Activated CD8-positive, alpha-beta memory T cell treated with anti-CD3 and anti-CD28 coated beads, Interleukin-2, amount 50 U/mL, for 24 hours (primary cell): Measurements from ENCODE around the gene DYRK1A.
"Not testable (repeated sequence)": the region's sequence is repeated elsewhere in the genome, so short reads cannot be mapped to it uniquely, and the experiment has no call there.

Source experiments
- DNase-seq: peaks from one replicate; pipeline ENCODE4 v3.0.0-alpha.2; 2020; ENCODE audit errors: extremely low read depth

DYRK1A gene

GRCh38 chr21:37528150-37528937 is 161.8 kb downstream of the DYRK1A start:
- DNase-seq = no peak

- DNase-seq = no peak
Observed at GRCh38 chr21:37529649-37530048, 163.1 kb downstream of the DYRK1A start.

GRCh38 chr21:37530901-37531351 is 164.4 kb downstream of the DYRK1A start:
- DNase-seq = no peak

GRCh38 chr21:37531431-37531932 is 164.9 kb downstream of the DYRK1A start:
- DNase-seq = no peak

GRCh38 chr21:37532868-37533780 is 166.6 kb downstream of the DYRK1A start:
- DNase-seq = no peak

- no peak for DNase-seq
Observed at GRCh38 chr21:37534431-37534830, 167.9 kb downstream of the DYRK1A start.

GRCh38 chr21:37535130-37535529 is 168.6 kb downstream of the DYRK1A start:
- DNase-seq = no peak

- DNase-seq = no peak
Observed at GRCh38 chr21:37535672-37536071, 169.1 kb downstream of the DYRK1A start.

GRCh38 chr21:37536616-37537278 is 170.2 kb downstream of the DYRK1A start:
- DNase-seq = no peak

- no peak for DNase-seq
Observed at GRCh38 chr21:37537391-37537996, 170.9 kb downstream of the DYRK1A start.

GRCh38 chr21:37538971-37539590 is 172.5 kb downstream of the DYRK1A start:
- DNase-seq = no peak

- DNase-seq = not testable (repeated sequence)
Observed at GRCh38 chr21:37541128-37541527, 174.6 kb downstream of the DYRK1A start.

GRCh38 chr21:37542512-37542911 is 175.9 kb downstream of the DYRK1A start:
- no peak for DNase-seq

GRCh38 chr21:37546299-37546908 is 179.8 kb downstream of the DYRK1A start:
- no peak for DNase-seq

- no peak for DNase-seq
Observed at GRCh38 chr21:37546949-37547614, 180.5 kb downstream of the DYRK1A start.

- no peak for DNase-seq
Observed at GRCh38 chr21:37547615-37548200, 181.1 kb downstream of the DYRK1A start.

GRCh38 chr21:37548521-37548981 is 182.0 kb downstream of the DYRK1A start:
- no peak for DNase-seq

- not testable (repeated sequence) for DNase-seq
Observed at GRCh38 chr21:37549730-37550129, 183.2 kb downstream of the DYRK1A start.

- DNase-seq = no peak
Observed at GRCh38 chr21:37550157-37550556, 183.6 kb downstream of the DYRK1A start.
